Thyroid gland (tissue), 4 donors: Measurements from ENCODE around the gene HTR4. TPM values are rescaled to one million over a fixed set of nuclear protein-coding genes. Genes with fewer than 3 reads are reported as not detected.

Source experiments
- DNase-seq, 2 donors: peaks; one replicate each; pipeline ENCODE4 v3.0.0-alpha.2; 2019
- H3K27ac ChIP-seq, 3 donors: fragments of 200-600 bp; sonication (generic); 1 replicate in 2 of 3; 2 replicates in 1 of 3; pipeline ENCODE4 v1.5.1; 2016 to 2019; ENCODE audit warnings: mild to moderate bottlenecking in 1 of 3, moderate library complexity in 1 of 3
- H3K27me3 ChIP-seq: fragments of 200-600 bp; sonication (generic); one replicate; pipeline ENCODE4 v1.5.1; 2019
- H3K36me3 ChIP-seq, 2 donors: fragments of 200-600 bp; sonication (generic); one replicate each; pipeline ENCODE4 v1.5.1; 2016 to 2019
- H3K4me1 ChIP-seq, 2 donors: fragments of 200-600 bp; sonication (generic); one replicate each; pipeline ENCODE4 v1.5.1; 2017 to 2019
- H3K4me3 ChIP-seq, 3 donors: fragments of 200-600 bp; sonication (generic); replicated peaks in 1 of 3; 1 replicate in 2 of 3; 2 replicates in 1 of 3; pipeline ENCODE4 v1.5.1; 2016; ENCODE audit warnings: mild to moderate bottlenecking in 1 of 3
- H3K9me3 ChIP-seq: fragments of 200-600 bp; sonication (generic); one replicate; pipeline ENCODE4 v1.5.1; 2017
- CTCF ChIP-seq, 6 experiments: fragments of 200-600 bp in 3 of 6; fragments of 450-650 bp in 3 of 6; sonication (generic) in 3 of 6; IDR thresholded peaks; one replicate each; pipeline ENCODE4 v1.5.1; 2016 to 2019; ENCODE audit warnings: antibody characterized with exemption in 6 of 6, mild to moderate bottlenecking in 2 of 6, inconsistent platforms in 1 of 6, moderate library complexity in 1 of 6
- POLR2A ChIP-seq, 2 donors: fragments of 450-650 bp; IDR thresholded peaks; one replicate each; pipeline ENCODE4 v1.6.1; 2017; ENCODE audit warnings: antibody characterized with exemption in 2 of 2, mild to moderate bottlenecking in 2 of 2, moderate library complexity in 1 of 2
- WGBS, 2 donors: methylation state at CpG; one replicate each; pipeline ENCODE4 v1.1.5; 2017; 5-methylcytosine and 5-hydroxymethylcytosine counted together
- intact Hi-C: fragments of 100-400 bp; cut with DNase I; formaldehyde crosslinking; loops from one replicate; pipeline ENCODE4 v1.15.1; 2023
- total RNA-seq, 4 donors: library from RNA; depleted of rRNA; stranded (reverse); fragments of >200 nt; gene quantifications; one replicate each; pipeline ENCODE4 v1.2.3, GENCODE V29; 2016

HTR4 gene
- total RNA-seq, 4 donors from 2014 or later = not detected

DNA sequence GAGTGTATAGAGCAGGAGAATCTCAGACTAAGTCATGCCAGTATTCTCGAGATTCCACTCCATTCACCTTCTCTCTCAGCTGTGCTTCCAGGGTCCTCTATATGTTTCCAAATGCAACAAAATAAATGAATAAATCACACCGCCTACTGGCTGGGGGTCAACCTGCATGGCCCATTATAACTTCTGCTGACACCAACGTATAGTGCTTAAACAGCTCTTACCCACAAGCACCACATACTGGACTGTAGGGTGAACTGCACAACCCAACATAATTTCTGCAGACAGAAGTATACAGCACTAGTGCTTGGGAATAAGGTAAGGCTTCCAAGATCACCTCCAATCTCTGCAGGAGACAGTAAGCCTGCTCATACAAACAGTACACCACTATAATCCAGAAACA, 33.1 kb upstream of the HTR4 start:
- no peak for TF ChIP-seq CTCF (IDR thresholded peaks at IDR 0.05)
- no peak for TF ChIP-seq POLR2A (IDR thresholded peaks at IDR 0.05)
- Histone ChIP-seq H3K27ac (no peak overlapping the region), H3K36me3 (no peaks in the 10 kb centered on the region), H3K9me3 (no peaks in the 10 kb centered on the region), H3K4me3 (no peak overlapping the region), H3K27me3 (no peaks in the 10 kb centered on the region), H3K4me1 (no peaks in the 10 kb centered on the region)
- DNase-seq = no peak
- intact Hi-C loops = no loop called here
- 58 to 60% methylated on average over 3 of the region's 3 CpGs for WGBS, 2 donors

- H3K9me3 ChIP-seq = no peaks in the 10 kb centered on the region
- intact Hi-C loops = no loop called here
- no peak for TF ChIP-seq CTCF (IDR thresholded peaks at IDR 0.05)
- TF ChIP-seq POLR2A (IDR thresholded peaks at IDR 0.05) = no peak
- H3K27ac ChIP-seq = no peak overlapping the region
- DNase-seq = no peak
- no peaks in the 10 kb centered on the region for H3K27me3 ChIP-seq
- no peaks in the 10 kb centered on the region for H3K4me1 ChIP-seq
- no peaks in the 10 kb centered on the region for H3K36me3 ChIP-seq
- no peak overlapping the region for H3K4me3 ChIP-seq
Observed at GRCh38 chr5:148686660-148687059, 32.3 kb upstream of the HTR4 start.

- 60 to 61% methylated on average over 3 of the region's 3 CpGs for WGBS, 2 donors
- H3K27ac ChIP-seq = no peak overlapping the region
- no peaks in the 10 kb centered on the region for H3K27me3 ChIP-seq
- no peak overlapping the region for H3K4me3 ChIP-seq
- no peaks in the 10 kb centered on the region for H3K9me3 ChIP-seq
- TF ChIP-seq CTCF (IDR thresholded peaks at IDR 0.05) (no peak), POLR2A (IDR thresholded peaks at IDR 0.05) (no peak)
- intact Hi-C loops = no loop called here
- H3K36me3 ChIP-seq = no peaks in the 10 kb centered on the region
- H3K4me1 ChIP-seq = no peaks in the 10 kb centered on the region
- DNase-seq = no peak
Observed at GRCh38 chr5:148685520-148686134, 31.3 kb upstream of the HTR4 start.

GRCh38 chr5:148684528-148684927, 30.2 kb upstream of the HTR4 start:
- Histone ChIP-seq H3K27me3 (no peaks in the 10 kb centered on the region), H3K4me3 (no peak overlapping the region), H3K27ac (no peak overlapping the region), H3K36me3 (no peaks in the 10 kb centered on the region), H3K9me3 (no peaks in the 10 kb centered on the region), H3K4me1 (no peaks in the 10 kb centered on the region)
- intact Hi-C loops = no loop called here
- no peak for TF ChIP-seq POLR2A (IDR thresholded peaks at IDR 0.05)
- WGBS, 2 donors = 57 to 60% methylated on average over 2 of the region's 2 CpGs
- DNase-seq = no peak

GRCh38 chr5:148683651-148684050, 29.3 kb upstream of the HTR4 start:
- no peak for DNase-seq
- Histone ChIP-seq H3K4me1 (no peaks in the 10 kb centered on the region), H3K27me3 (no peaks in the 10 kb centered on the region), H3K9me3 (no peaks in the 10 kb centered on the region), H3K4me3 (no peak overlapping the region), H3K36me3 (no peaks in the 10 kb centered on the region), H3K27ac (no peak overlapping the region)
- 86 to 88% methylated on average over 2 of the region's 2 CpGs for WGBS, 2 donors
- intact Hi-C loops = no loop called here
- TF ChIP-seq POLR2A (IDR thresholded peaks at IDR 0.05) (no peak), CTCF (IDR thresholded peaks at IDR 0.05) (no peak)
